Measurements from ENCODE around the gene SLC29A4.

SLC29A4 gene

DNA sequence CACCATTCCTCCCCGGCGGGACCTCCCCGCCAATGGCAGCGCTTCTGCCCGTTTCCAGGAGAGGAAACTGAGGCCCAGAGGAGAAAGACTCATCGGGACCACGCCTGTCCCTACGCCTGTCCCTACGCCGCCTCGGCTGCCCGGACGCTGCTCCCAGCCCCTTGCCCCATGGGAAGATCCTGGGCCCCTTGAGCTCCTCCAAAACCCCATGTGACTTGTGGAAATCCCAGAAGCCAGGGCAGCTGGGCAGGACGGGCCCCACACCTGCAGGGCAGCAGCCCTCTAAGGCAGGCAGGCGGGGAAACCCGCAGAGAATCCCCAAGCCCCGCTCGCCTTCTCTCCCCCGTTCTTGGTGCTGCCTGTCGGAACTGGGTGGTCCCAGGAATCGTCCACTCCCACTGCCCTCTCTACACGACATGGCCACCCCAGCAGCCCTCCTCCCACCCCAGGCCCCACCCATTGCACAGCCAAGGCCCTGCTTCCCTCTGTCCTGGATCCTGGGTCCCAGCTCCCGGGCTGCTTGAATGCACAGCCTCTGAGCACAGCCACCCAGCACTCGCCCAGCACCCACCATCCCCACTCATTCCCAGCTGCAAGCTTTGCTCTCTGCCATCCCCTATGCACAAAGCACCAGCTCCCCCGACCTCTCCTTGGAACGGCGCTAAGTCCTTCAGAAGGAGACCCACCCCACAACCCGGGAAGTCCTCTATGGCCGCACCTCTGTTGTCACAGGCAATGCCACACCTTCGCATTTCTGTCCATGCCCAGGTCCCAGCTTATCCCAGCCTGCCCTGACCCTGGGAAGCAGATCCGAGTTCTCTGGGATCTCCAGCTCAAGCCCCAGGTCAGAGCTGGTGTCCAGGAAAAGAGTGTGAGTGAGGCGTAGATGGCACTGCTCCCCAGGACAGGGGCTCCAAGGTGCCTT lies 50.6 kb downstream of the SLC29A4 start:
- TF ChIP-seq, protein P1, sequence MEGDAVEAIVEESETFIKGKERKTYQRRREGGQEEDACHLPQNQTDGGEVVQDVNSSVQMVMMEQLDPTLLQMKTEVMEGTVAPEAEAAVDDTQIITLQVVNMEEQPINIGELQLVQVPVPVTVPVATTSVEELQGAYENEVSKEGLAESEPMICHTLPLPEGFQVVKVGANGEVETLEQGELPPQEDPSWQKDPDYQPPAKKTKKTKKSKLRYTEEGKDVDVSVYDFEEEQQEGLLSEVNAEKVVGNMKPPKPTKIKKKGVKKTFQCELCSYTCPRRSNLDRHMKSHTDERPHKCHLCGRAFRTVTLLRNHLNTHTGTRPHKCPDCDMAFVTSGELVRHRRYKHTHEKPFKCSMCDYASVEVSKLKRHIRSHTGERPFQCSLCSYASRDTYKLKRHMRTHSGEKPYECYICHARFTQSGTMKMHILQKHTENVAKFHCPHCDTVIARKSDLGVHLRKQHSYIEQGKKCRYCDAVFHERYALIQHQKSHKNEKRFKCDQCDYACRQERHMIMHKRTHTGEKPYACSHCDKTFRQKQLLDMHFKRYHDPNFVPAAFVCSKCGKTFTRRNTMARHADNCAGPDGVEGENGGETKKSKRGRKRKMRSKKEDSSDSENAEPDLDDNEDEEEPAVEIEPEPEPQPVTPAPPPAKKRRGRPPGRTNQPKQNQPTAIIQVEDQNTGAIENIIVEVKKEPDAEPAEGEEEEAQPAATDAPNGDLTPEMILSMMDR (IDR thresholded peaks at IDR 0.05; ENCODE audit: low read depth, low read length, missing control alignments), result no peak
- no peak for DNase-seq
- Histone ChIP-seq H3K27me3 (replicated peaks) (no peaks in the 10 kb centered on the region), H3K4me3 (ENCODE audit: low read depth, low read length) (no peak overlapping the region), H3K36me3 (replicated peaks) (peaks cover 25% of the 10 kb centered on the region), H3K27ac (no peak overlapping the region)
- in situ Hi-C loops (cut with HindIII; ENCODE audit: low pct_ligation_motif_present, low sequenced_read_pairs), result no loop called here

DNA sequence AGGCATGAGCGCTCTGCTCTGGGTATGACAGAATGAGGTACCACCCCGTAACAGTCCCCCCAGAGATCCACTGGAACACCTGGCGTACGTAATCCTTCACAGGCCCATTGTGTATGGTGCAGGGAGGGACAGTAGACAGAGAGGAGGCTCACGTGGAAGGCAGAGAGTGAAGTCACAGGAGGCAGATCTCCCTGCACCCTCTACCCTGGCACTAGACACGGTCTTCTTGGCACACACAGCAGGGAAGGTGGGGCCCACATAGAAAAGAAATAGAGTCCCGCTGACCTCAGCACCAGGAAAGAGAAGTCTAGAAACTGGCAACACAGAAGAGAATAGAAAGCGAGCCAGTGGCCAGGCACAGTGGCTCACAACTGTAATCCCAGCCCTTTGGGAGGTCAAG lies 51.9 kb downstream of the SLC29A4 start:
- H3K36me3 ChIP-seq (replicated peaks), result peaks cover 26% of the 10 kb centered on the region
- no peak overlapping the region for H3K27ac ChIP-seq
- TF ChIP-seq, protein P1 (IDR thresholded peaks at IDR 0.05; ENCODE audit: low read depth, low read length, missing control alignments), result no peak
- DNase-seq, result no peak
- no peaks in the 10 kb centered on the region for H3K27me3 ChIP-seq (replicated peaks)
- H3K4me3 ChIP-seq (ENCODE audit: low read depth, low read length), result no peak overlapping the region
- in situ Hi-C loops (cut with HindIII; ENCODE audit: low pct_ligation_motif_present, low sequenced_read_pairs), result no loop called here

GRCh38 chr7:5337047-5337446 lies 54.3 kb downstream of the SLC29A4 start:
- DNase-seq, result no peak
- in situ Hi-C loops (cut with HindIII; ENCODE audit: low pct_ligation_motif_present, low sequenced_read_pairs), result no loop called here
- H3K27me3 ChIP-seq (replicated peaks), result no peaks in the 10 kb centered on the region
- H3K4me3 ChIP-seq (ENCODE audit: low read depth, low read length), result no peak overlapping the region
- TF ChIP-seq, protein P1 (IDR thresholded peaks at IDR 0.05; ENCODE audit: low read depth, low read length, missing control alignments), result no peak
- peaks cover 29% of the 10 kb centered on the region for H3K36me3 ChIP-seq (replicated peaks)
- H3K27ac ChIP-seq, result no peak overlapping the region

DNA sequence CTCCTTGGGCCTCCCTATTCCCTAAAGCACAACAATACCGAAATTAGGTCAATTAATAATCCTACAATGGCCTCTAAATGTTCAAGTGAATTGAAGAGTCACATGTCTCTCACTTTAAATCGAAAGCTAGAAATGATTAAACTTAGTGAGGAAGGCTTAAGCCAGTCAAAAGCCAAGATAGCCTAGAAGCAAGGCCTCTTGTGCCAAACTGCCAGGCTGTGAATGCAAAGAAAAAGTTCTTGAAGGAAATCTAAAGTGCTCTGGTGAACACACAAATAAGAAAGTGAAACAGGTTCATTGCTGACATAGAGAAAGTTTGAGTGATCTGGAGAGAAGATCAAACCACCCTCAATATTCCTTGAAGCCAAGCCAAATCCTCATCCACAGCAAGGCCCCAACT lies 57.2 kb downstream of the SLC29A4 start:
- no peak overlapping the region for H3K27ac ChIP-seq
- no peak for DNase-seq
- in situ Hi-C loops (cut with HindIII; ENCODE audit: low pct_ligation_motif_present, low sequenced_read_pairs), result no loop called here
- no peak overlapping the region for H3K4me3 ChIP-seq (ENCODE audit: low read depth, low read length)
- H3K36me3 ChIP-seq (replicated peaks), result peaks cover 41% of the 10 kb centered on the region
- TF ChIP-seq, protein P1 (IDR thresholded peaks at IDR 0.05; ENCODE audit: low read depth, low read length, missing control alignments), result no peak
- H3K27me3 ChIP-seq (replicated peaks), result no peaks in the 10 kb centered on the region

DNA sequence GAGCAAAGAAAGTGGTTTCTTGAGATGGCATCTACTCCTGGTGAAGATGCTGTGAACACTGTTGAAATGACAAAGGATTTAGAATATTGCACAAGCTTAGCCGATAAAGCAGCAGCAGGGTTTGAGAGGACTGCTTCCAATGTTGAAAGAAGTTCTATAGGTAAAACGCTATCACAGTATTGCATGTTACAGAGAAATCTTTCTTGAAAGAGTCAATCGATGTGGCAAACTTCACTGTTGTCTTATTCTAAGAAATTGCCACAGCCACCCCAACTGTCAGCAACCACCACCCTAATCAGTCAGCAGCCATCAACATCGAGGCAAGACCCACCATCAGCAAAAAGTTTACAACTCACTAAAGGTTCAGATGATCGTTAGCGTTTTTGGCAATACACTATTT lies 59.9 kb downstream of the SLC29A4 start:
- in situ Hi-C loops (cut with HindIII; ENCODE audit: low pct_ligation_motif_present, low sequenced_read_pairs), result no loop called here
- no peak overlapping the region for H3K27ac ChIP-seq
- TF ChIP-seq, protein P1 (IDR thresholded peaks at IDR 0.05; ENCODE audit: low read depth, low read length, missing control alignments), result no peak
- peaks cover 41% of the 10 kb centered on the region for H3K36me3 ChIP-seq (replicated peaks)
- no peaks in the 10 kb centered on the region for H3K27me3 ChIP-seq (replicated peaks)
- no peak overlapping the region for H3K4me3 ChIP-seq (ENCODE audit: low read depth, low read length)
- DNase-seq, result no peak

Measured in brain microvascular endothelial cell (primary cell).